GM18868 (cell line): ENCODE results near the gene CYP11A1.

Experiments used
- ATAC-seq: cut with Tn5 transposase; IDR thresholded peaks from one replicate; pipeline ENCODE4 v1.9.1; 2021; ENCODE audit warnings: mild to moderate bottlenecking, moderate library complexity; ENCODE audit not compliant: unreplicated experiment

Gene CYP11A1

DNA sequence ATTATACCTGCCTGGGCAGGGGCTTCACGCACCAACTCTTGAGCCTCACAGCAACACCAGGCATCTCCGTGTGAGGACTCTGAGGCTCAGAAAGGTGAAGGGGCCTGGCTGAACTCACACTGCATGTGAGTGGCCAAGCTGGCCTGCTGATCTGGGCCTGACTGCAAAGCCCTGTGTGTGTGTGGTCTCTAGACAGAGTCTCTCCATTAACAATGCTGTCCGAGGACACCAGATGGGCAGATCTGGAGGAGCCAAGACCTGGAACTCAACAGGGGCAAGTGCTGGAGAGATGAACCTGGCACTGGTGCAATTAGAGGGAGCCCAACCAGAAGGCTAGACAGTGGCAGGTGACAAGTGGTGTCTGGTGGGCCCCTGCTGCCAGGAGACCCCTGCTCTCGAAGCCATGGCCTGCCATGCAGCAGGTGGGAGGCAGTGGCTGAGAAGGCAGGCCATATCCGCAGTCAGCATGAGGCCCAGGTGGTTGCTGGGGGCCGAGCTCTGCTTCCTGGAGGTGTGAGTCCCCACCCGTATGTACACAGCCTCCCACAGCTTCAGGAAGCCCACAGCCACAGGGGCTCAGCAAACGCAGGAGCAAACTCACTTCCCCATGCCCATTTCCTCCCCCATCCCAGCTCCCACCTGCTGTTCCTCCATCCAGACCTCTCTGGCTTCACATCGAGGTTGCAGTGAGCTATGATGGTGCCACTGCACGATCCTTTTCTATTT, 39.0 kb downstream of the CYP11A1 start:
- no peak for ATAC-seq

DNA sequence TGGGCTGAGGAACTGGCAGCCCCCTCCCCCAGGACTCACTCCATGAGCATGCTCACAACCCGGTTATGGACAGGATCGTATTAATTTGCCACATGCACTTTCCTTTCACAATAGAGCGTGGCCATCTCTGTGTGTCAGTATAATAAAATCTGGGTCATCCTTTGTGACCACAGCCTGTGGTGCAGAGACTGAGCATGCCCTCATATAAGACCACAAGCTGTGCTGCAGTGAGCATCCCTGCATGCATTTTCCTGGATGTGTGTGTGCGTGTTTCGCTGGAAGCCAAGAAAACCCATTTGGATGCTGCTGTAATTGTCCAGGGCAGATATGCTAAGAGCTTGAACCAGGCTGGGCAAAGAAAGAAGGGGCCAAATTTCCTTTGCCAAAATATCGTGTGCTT, 39.7 kb downstream of the CYP11A1 start:
- ATAC-seq, result no peak

DNA sequence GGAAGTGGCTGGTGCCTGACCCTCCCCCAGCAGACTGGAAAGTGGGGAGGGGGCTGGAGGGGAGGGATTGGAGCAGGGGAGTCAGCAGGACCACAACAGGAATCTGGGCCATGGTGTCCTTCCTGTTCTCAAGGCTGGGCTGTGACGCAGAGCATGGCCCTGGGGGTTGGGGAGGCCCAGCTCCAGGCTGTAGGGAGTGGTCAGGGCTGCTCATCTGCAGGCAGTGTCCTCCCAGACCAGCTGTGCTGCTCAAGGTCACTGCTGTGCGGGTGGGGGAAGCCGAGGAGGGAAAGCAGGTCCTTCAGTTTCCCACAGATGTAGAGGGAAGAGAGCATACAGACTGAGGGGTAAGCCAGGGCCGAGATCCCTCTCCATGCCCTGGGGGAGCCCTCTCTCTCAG, 40.7 kb downstream of the CYP11A1 start:
- ATAC-seq, result no peak

DNA sequence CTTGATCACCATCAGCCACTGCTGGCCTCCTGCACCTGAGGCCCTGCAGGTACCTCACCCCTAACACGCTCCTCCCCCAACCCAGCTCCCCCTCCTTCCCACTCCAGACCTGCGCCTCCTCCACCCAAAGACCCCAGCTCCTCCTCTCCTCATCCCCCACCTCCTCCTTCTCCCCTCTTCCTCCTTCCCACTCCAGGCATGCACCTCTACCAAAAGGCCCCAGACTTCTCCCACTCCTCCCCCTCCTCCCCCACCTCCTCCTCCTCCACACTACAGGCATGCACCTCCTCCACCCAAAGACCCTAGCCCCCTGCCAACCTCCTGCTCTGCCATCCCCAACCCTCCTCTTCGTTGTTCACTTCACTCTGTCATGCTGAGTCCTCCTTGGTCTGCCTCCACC, 42.7 kb downstream of the CYP11A1 start:
- no peak for ATAC-seq

DNA sequence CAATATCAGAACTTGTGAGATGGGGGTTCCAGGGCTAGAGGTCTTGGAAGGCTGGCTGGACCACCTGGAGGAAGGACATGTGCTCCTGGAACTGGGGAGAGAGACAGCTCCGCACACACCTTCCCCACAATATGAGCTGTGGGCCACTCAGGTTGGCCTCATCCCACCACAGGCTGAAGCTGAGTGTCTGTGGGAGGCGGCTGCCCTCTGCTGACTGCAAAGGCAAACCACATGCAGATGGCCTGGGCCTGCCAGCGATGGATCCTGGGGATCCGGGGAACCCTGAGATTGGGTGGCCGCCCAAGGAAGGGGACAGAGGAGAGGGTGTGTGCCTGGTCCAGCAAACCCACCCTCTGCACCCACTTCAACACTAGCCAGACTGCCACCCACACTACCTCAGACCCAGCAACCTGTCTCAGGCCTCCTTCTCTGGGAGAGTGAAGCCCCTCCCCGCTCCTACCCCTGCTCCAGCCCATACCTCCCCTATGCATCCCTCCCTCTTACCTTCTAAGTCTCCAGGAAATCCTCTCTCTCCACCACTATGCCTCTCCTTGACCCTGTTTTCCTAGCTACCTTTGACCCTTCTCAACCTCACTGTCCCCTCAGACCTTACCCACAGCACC, 44.8 kb downstream of the CYP11A1 start:
- ATAC-seq, result no peak

DNA sequence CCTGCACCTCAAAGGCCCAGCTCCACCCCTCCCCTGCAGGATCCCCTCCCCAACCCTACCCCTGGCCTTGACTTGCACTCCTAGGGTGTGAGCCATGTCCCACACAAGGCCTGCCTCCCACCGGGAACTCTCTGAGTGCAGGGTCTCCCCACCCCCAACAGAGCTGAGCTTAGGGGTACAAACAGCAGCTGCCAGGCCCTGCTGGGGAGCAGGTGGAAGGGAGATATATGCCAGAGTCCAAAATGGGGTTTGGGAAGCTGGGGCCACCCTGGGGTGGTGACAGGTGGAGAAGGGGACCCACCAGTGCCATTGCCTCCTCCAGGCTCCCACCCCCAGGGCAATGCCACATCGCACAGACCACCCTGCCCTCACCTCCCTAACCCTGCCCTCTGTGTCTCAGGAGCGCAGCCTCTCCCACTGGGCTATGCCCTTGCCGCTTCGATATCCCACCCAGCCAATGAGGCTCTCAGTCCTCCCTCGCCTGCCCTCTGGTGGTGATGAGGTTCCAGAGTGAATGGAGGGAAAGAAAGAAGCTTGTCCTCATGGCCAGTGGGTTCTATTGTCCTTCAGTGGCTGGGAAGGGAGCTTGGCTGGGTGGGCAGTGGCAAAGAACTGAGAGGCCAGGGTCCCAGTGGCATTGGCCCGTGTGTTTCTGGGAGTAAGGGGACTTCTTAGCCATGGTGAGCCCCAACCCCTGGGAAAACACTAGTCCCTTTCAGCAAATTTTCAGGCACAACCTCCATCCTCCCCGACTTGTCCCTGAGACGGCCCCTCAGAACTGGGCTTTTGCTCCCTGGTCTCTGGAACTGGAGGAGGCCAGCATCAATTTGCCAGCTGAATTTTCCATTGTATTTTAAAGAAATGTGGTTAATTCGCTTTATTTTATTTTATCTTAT, 46.8 kb downstream of the CYP11A1 start:
- ATAC-seq, result no peak

DNA sequence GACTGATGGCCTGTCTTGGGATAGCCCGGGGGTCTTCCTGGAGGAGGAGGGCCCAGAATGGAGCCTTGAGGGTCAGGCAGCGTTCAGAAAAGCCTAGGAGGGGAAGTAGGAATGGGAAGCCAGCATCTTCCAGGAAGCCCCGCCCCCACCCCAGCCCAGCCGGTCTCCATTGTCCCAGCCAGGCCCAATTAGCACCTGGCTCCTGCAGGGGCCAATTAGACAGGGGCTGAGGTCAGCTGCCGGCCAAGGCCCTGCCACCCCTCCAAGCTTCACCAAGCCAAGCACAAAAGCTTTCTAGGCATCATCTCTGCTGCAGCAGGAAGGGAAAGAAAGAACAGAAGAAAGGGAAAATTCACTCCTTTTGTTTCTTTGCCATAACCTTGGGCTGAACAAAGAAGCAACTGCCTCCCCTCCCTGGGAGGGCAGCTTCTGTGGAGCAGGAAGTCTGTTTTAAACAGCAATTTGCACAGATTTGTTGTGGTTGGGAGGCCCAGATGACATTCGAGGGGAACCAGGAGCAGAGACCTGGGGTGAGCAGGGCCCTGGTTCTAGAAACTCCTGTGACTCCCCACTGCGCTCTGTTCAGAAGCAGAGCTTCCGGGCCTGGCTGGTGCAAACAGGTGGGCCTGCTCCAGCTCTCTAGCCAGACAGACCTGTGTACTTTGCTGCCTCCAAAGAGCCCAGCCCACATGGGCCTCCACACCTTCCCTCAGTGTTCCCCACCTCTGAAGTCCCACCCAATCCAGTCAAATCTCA, 47.7 kb downstream of the CYP11A1 start:
- ATAC-seq, result no peak

DNA sequence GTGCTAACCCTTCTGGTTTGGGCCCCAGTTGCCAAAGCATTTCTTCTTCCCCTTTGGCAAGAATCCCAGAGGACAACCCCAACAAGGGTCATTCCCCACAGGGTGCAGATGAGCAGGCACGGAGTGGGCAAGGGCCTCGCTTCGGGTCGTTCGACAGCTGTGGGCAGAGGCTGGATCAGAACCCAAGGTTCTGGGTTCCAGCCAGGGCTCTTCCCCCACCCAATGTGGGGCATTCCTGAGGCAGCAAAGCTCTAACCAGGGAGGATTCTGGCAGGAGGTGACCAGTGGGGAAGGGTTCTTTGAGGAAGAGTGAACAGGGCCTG, 48.3 kb downstream of the CYP11A1 start:
- ATAC-seq, result no peak

DNA sequence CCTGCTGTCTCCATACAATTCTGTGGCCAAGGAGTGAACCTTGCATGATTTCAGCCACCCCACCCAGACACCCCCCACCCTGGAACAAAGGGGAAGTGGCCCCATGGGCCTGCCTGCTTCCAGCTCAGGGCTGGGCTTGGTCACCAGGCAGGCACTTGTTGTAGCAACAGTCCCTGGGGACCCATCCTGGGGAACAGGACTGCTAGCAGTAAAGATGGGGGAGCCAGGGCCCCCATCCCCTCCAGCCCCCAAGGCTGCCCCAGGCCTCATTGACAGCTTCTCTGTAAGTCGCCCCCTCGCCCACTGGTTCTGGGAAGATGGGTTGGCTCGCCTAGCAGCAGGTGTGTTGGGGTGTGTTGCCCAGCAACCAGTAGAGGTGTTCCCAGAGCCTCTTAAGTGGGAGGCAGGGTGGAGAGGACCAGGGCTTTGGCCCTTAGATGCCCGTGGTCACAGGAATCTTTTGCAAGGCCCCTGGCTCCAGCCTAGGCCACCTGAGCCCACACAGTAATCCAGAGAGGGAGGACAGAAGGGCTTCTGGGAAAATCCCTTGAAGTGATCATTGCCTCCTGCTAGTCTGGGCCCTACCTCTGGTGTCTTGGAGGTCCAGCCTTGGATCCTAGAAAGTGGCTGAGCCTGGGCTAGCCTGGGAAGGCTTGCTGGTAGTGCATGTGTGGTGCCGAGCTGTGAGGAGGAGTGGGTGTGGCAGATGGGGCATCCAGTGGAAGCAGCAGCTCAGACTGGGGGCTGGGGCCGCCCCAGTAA, 48.9 kb downstream of the CYP11A1 start:
- ATAC-seq, result no peak

DNA sequence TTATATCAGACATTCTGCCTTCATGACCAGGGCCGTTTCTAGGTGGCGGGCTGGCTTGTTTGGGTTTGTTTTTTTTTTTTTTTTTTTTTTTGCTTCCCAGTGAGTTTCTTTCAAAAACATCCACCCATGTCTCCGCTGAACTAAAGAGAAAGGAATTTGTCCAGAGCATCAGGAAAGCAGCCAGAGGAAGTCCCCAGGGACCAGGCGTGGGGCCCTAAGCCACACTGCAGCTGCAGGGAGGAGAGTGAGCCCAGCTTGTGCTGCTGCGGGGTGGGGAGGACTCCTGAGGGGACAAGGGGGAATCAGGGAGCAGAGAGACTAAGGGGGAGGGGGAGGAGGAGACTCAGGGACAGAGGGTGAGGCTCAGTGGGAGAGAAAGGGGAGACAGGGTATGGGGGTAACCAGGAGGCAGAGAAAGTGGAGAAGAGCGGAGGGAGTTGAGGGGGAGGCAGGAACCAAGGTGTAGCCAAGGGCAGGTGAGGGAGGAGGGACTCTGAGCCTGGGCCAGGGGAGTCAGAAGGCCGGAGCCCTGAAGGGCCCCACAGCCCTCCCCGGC, 49.5 kb downstream of the CYP11A1 start:
- ATAC-seq, result no peak

DNA sequence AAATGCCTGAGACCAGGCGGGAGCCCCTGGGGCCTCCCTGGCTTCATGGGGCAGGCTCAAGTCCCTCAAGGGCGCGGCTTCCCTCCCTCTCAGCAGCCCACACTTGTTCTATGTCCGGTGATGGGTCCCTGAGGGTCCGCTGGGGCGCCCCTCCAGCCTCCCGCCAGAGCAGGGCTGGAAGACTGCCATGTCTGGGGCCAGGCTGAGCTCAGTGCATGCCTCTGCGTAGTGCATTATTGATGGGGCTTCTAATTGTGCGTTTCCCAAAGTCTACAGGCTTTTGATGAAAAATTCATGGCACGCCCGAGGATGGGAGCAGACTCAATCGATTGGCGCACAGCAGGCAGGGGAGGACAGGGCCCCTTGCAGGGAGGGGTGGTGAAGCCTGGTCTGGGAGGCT, 51.3 kb downstream of the CYP11A1 start:
- no peak for ATAC-seq

DNA sequence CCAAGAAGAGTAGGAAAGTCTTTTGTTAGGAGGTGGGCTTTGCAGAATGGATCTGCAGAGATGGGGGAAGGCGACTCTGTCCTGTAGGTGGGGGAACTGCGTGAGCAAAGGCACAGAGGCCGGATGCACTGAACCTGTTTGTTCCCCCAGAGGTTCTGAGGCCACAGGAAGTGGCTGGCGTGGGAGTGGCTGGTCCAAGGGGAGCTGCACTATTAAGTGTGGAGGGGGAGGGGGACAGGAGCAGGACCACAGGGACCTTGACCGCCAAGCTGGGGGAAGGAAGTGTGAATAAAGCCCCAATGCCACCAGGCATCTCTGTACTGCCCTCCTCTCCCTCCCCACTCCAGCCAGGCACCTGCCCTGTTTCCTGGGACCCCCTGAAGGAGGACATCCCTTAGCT, 51.8 kb downstream of the CYP11A1 start:
- no peak for ATAC-seq

DNA sequence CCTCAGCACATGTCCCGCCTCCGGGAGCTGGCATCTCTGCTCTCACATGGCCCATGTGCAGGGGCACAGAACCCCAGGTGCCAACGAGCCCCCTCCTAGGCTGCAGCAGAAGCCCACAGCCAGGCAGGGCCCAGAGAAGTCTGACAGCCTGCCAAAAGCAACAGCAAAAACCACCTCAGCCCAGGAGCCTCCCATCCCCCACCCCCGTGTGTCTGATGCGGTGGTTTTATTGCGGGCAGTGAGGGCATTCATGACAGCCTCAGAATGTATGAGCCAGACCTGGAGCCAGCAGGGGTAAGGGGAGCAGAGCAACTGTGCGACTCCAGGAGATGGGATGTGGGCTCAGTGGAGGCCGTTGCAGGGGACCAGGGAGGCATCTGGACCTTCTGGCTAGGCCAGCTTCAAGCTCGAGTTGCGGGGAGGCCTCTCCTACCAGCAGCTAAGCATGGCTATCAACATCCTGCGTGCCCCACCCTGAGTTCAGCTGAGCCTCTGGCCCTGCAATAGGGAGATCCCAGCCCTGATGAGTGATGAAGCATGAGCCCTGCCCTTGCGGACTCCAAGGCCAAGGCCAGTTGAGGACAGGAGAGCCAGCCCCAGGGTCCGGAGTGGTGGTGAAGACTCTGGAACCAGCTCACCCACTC, 52.5 kb downstream of the CYP11A1 start:
- no peak for ATAC-seq

DNA sequence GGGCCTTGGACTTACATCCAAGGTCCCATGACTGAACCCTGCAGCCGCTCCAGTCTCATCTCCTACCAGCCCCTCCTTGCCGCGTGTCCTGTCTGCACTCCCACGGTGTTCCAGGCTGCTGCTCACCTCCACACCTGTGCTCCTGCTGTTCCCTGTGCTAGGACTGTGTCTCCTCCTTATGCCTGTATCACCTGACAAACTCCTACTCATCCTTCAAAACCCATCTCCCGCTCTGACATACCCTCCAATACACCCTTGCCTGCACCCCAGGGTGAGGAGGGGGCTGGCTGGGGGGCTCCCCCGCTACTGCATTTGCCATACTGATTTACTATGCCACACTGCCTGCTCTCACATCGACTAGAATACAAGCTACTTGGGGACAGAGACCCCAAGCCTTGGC, 53.6 kb downstream of the CYP11A1 start:
- ATAC-seq, result no peak

DNA sequence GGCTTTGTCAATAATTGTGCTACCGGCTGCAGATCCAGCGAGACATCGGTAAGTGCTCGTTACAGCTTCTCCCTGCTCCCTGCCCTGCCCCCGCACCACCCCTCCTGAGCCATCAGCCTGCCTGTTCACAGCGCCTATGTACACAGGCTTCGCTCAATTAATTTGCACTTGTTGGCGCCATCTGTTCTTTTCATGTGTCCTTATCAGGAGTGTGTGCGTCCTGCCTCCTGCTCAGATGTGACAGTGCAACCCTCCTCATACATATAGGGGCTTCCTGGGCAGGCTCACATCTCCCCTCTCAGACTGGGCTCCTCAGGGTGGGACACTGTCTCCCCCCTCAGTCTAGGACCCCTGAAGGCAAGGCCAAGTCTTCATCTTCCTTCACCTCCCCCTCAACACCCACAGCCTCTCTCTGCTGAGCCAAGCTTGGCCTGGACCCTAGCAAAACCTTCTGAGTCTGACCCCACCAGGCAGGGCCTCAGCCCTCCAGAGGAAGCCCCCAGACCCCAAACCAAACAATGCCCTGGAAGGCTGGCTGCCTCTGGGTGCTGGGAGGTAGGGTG, 54.9 kb downstream of the CYP11A1 start:
- no peak for ATAC-seq

DNA sequence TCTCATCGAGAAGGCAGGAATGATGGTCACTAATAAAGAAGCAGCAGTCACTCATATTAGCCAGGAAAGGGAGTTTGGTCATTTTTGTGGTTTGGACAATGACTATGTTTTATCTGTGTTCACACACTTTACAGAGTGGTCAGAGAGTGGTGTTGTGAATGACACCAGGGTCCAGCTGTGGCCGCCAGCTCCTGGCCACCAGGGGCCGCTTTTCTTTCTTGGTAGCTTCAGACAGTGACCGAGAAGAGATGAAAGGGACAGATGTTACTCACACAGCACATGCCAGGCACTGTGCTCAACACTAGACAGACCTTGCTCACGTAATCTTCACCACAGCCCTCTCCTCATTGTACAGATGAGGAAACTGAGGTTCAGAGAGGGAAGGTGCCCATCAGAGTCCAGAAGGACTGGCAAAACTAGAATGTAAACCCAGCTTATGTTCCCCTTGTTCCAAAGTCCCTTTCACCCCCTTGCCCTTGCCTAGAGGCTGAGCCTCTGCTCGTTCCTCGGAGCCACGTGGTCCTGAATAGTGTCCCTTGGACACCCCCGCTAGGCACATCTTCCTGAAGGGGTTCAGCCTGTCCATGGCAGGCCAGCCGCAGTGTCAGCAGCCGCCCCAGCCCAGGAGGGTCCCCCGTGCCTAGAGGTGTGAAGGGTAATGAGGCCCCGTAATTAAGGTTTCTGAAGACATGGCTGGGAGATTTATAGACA, 55.6 kb downstream of the CYP11A1 start:
- no peak for ATAC-seq

DNA sequence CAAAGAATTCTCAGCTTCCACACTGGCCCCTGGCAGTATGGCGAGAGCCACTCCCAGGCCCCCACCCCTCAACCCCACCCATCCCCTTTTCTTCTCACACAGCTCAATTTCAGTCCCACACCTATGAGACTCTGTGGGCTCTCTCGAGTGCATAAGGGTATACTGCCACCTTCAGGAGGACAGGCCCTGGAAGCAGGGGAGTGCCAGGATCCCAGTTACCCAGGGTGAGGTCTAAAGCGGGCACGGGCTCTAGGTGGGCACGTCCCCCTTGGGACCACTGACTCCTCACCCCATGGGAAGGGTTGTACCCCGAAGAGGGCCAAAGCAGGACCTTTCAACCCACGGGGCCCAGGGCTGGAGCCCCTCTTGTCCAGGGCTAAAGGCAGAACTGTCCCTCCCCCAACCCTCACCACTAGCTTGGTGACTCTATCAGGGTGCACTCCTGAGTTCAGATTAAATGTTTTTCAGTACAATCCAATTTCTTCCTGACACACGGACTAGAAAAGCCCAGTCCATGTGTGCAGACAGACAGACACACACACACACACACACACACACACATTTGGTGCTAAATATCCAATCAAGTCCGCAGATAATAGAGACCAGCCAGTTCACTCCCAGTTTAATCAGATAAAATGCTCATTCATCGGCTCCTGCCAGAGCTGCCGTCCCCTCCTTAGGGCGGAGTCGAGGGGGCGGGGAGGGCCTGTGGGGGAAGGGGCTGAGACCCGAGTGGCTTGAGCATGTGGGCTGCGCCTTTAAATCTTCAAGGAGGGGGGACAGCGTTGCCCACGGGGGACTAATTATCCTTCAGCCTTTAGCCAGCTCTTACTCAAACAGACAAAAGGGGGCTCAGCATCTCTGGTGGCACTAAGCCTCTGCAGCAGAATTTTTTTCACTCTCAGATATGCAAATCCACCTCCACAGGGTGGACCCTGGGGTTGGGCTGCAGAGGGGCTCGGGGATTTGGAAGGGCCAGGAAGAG, 59.3 kb downstream of the CYP11A1 start:
- no peak for ATAC-seq

DNA sequence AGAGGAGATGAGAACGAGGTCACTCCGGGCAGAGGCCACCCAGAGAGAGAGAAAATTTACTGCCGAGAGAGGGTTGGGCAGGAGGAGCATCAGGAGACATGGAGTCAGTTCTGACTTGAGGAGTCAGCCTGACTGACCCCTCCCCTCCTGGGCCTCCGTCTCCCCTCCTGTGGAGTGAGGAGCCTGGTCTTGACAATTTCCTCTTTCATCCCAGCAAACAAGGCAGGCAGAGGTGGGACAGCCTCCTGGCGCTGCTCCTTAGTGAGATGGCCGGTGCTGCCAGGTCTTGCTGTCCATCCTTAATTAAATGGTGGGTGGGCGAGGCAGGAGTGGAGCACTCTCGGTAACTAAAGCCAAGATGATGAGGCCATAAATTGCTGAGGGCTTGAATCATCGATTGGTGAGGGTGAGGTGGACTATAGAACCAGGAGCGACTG, 60.6 kb downstream of the CYP11A1 start:
- ATAC-seq, result no peak
